Type B pancreatic cell (in vitro differentiated cells): ENCODE measurements around the gene VDR. TPM values are rescaled to one million over a fixed set of nuclear protein-coding genes. Genes with fewer than 3 reads are reported as not detected.
"Not testable (repeated sequence)": the region's sequence is repeated elsewhere in the genome, so short reads cannot be mapped to it uniquely, and the experiment has no call there.

Experiments
- DNase-seq: peaks from one replicate; pipeline ENCODE4 v3.0.0; 2021; ENCODE audit warnings: mixed read lengths; ENCODE audit not compliant: unreplicated experiment; ENCODE audit errors: extremely low spot score
- H3K27ac Mint-ChIP-seq: 2 replicates; pipeline ENCODE4 v1.8.0; 2021; ENCODE audit warnings: mild to moderate bottlenecking, mixed read lengths
- H3K27me3 Mint-ChIP-seq: 2 replicates; pipeline ENCODE4 v1.8.0; 2021; ENCODE audit warnings: mixed read lengths
- H3K36me3 Mint-ChIP-seq: 2 replicates; pipeline ENCODE4 v1.8.0; 2021; ENCODE audit warnings: mixed read lengths
- H3K4me1 Mint-ChIP-seq: one replicate; pipeline ENCODE4 v1.8.0; 2021; ENCODE audit warnings: mixed read lengths; ENCODE audit not compliant: unreplicated experiment
- H3K4me3 Mint-ChIP-seq: 2 replicates; pipeline ENCODE4 v1.8.0; 2021; ENCODE audit warnings: mild to moderate bottlenecking, mixed read lengths
- H3K9me3 Mint-ChIP-seq: 2 replicates; pipeline ENCODE4 v1.8.0; 2021; ENCODE audit warnings: mixed read lengths
- total RNA-seq: library from RNA; stranded (reverse); gene quantifications from 2 replicates; pipeline ENCODE4 v1.2.1, GENCODE V29; 2021; ENCODE audit warnings: low replicate concordance
- TF ChIP-seq, protein P1 (sequence below): fragments of 200-600 bp; sonication (generic); conservative IDR thresholded peaks from 2 replicates; pipeline ENCODE4 v1.5.0; 2021; ENCODE audit warnings: antibody characterized with exemption, mild to moderate bottlenecking

Gene VDR
- total RNA-seq, 1 donor from 2014 or later = 0.77 TPM

GRCh38 chr12:47814539-47815170 lies 90.1 kb downstream of the VDR start:
- Mint-ChIP-seq H3K4me1 (peaks cover 62% of the 10 kb centered on the region), H3K27me3 (no peaks in the 10 kb centered on the region), H3K36me3 (no peaks in the 10 kb centered on the region), H3K9me3 (no peaks in the 10 kb centered on the region), H3K27ac (peak overlapping the region; percentile 93), H3K4me3 (peak overlapping the region; percentile 21)
- DNase-seq = no peak
- TF ChIP-seq, protein P1, sequence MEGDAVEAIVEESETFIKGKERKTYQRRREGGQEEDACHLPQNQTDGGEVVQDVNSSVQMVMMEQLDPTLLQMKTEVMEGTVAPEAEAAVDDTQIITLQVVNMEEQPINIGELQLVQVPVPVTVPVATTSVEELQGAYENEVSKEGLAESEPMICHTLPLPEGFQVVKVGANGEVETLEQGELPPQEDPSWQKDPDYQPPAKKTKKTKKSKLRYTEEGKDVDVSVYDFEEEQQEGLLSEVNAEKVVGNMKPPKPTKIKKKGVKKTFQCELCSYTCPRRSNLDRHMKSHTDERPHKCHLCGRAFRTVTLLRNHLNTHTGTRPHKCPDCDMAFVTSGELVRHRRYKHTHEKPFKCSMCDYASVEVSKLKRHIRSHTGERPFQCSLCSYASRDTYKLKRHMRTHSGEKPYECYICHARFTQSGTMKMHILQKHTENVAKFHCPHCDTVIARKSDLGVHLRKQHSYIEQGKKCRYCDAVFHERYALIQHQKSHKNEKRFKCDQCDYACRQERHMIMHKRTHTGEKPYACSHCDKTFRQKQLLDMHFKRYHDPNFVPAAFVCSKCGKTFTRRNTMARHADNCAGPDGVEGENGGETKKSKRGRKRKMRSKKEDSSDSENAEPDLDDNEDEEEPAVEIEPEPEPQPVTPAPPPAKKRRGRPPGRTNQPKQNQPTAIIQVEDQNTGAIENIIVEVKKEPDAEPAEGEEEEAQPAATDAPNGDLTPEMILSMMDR = no peak

GRCh38 chr12:47813511-47814196 lies 91.1 kb downstream of the VDR start:
- no peaks in the 10 kb centered on the region for H3K9me3 Mint-ChIP-seq
- no peaks in the 10 kb centered on the region for H3K27me3 Mint-ChIP-seq
- no peak for DNase-seq
- peak overlapping the region; percentile 82 for H3K4me3 Mint-ChIP-seq
- peak overlapping the region; percentile 93 for H3K27ac Mint-ChIP-seq
- TF ChIP-seq, protein P1 = no peak
- H3K36me3 Mint-ChIP-seq = no peaks in the 10 kb centered on the region
- H3K4me1 Mint-ChIP-seq = peaks cover 66% of the 10 kb centered on the region

- Mint-ChIP-seq H3K4me3 (peak overlapping the region; percentile 82), H3K4me1 (peaks cover 65% of the 10 kb centered on the region), H3K9me3 (no peaks in the 10 kb centered on the region), H3K27me3 (no peaks in the 10 kb centered on the region), H3K36me3 (no peaks in the 10 kb centered on the region), H3K27ac (peak overlapping the region; percentile 93)
- DNase-seq = no peak
- TF ChIP-seq, protein P1 = no peak
These were observed 91.8 kb downstream of the VDR start for GRCh38 chr12:47812797-47813510.

DNA sequence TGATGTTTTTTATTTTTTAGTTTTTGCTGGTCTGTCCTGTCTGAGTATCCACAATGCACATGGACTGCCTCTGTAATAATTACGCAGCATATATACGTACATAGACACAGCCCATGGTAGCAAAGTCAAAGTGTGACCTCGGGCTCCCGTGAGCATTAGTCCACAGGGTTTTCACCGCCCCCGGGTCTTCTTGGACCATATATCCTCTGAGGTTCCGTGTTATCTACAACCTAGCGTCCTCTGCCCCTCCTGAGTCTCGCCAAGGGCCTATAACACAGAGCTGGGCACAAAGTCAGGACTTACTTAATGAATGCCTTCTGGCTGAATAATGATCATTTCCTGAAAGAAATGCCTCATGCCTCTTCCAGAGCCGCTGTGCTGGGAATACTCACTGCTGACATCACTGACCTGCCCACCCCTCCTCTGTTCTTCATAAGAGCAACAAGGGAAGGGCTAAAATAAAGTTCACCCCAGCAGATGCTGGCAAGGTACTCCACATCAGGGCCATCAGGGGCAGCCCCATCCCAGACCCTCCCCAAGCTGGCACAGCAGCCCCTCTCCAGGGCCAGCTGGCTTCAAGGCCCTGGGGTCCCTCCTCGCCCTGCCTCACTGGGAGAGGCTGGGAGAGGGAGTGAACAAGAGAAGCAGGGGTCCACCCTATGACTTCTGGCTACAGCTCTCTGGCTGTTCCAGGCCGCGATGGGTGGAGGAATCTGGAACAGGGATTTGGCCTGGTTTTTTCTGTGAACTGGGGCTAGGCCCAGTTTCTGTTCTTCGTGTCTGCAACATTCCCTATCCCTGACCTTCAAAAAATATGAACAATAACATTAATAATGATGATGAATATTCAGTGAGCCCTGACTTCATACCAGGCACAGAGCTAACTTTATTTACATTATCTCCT lies 93.0 kb downstream of the VDR start:
- Mint-ChIP-seq H3K27me3 (no peaks in the 10 kb centered on the region), H3K9me3 (no peaks in the 10 kb centered on the region), H3K36me3 (no peaks in the 10 kb centered on the region), H3K27ac (peak overlapping the region; percentile 93), H3K4me1 (peaks cover 60% of the 10 kb centered on the region), H3K4me3 (peak overlapping the region; percentile 82)
- no peak for DNase-seq
- TF ChIP-seq, protein P1 = no peak

GRCh38 chr12:47811072-47811396 lies 93.8 kb downstream of the VDR start:
- no peaks in the 10 kb centered on the region for H3K36me3 Mint-ChIP-seq
- TF ChIP-seq, protein P1 = no peak
- DNase-seq = no peak
- H3K27ac Mint-ChIP-seq = peak overlapping the region; percentile 93
- H3K27me3 Mint-ChIP-seq = no peaks in the 10 kb centered on the region
- H3K4me1 Mint-ChIP-seq = peaks cover 56% of the 10 kb centered on the region
- H3K4me3 Mint-ChIP-seq = peak overlapping the region; percentile 51
- H3K9me3 Mint-ChIP-seq = no peaks in the 10 kb centered on the region

DNA sequence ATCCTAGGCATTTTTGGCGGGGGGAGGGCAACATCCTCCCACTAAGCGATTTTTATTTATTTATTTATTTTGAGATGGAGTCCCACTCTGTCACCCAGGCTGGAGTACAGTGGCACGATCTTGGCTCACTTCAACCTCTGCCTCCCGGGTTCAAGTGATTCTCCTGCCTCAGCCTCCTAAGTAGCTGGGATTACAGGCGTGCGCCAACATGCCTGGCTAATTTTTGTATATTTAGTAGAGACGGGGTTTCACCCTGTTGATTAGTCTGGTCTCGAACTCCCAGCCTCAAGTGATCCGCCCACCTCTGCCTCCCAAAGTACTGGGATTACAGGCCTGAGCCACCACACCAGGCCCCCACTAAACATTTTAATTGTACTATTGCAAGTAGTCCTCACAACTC lies 95.3 kb downstream of the VDR start:
- DNase-seq, H3K27me3 Mint-ChIP-seq, H3K36me3 Mint-ChIP-seq, H3K27ac Mint-ChIP-seq, H3K4me3 Mint-ChIP-seq, H3K9me3 Mint-ChIP-seq: not testable (repeated sequence)
- H3K4me1 Mint-ChIP-seq = peaks cover 62% of the 10 kb centered on the region
